ENCODE data around the gene CAMK1D.

GRCh38 chr10:12334186-12334530 lies 15.2 kb upstream of the CAMK1D start:
- TF ChIP-seq CTCF (IDR thresholded peaks at IDR 0.05; ENCODE audit: low read depth, low read length) (no peak), POLR2A (IDR thresholded peaks at IDR 0.05; ENCODE audit: extremely low read depth, insufficient read length) (no peak), MYC (IDR thresholded peaks at IDR 0.05; ENCODE audit: low read depth, low read length) (no peak), MAX (IDR thresholded peaks at IDR 0.05; ENCODE audit: low read depth, low read length) (no peak)

All from NB4 (cell line).